HG03097 (cell line): ENCODE measurements around the gene METTL9.
"Not testable (repeated sequence)": the region's sequence is repeated elsewhere in the genome, so short reads cannot be mapped to it uniquely, and the experiment has no call there.

Source experiments
- ATAC-seq: cut with Tn5 transposase; IDR thresholded peaks from one replicate; pipeline ENCODE4 v1.9.1; 2021; ENCODE audit not compliant: unreplicated experiment, low FRiP score

Gene METTL9

DNA sequence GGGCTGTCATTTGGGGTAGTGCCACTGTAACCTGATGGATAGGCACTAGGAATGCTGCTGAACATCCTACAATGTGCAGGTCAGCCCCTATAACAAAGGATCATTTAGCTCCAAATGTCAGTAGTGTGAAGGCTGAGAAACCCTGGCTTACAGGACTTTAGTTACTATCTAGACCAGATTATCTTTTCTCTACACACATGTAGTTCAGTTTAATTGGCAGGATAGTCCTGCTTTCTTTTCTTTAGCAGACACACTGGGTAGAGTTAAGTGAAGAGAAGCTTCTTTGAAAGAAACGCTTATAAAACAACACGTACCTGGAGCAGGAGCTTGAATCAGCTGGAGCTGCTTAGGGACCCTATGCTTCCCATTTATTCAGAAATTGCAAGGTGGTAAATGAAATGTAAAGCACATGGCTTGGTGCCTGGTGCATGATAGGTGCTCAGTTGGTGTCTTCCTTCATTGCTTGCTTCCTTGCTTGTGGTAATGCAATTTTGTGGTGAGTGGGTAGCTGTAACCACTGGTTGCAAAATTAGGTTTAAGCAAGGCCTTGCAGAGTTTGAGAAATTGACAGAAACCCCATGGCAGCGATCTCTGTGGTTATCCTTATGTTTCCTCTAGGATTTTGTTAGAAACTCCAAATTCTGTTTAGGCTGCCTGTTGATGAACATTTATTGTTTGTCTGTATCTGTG lies 9.4 kb downstream of the METTL9 start:
- ATAC-seq, result no peak

- ATAC-seq, result no peak
Observed at GRCh38 chr16:21610006-21610544, 10.7 kb downstream of the METTL9 start.

DNA sequence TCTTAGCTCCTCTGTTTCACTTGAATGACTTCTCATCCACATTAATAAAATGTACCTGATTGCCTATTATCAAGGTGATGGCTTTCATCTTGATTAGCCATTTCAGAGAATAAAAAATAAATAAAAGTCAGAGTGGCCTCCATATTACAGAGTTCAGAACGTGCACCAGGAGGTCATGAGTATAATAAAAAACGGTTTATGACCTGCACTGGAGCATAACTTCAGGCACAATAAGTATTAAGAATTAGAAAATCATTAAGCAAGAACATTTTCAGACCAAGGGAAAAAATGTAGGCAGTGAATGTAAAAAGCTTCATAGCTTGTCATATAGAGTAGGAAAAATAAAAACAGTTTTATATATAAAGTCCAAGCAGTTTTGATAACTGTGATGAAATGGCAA lies 11.4 kb downstream of the METTL9 start:
- ATAC-seq, result no peak

DNA sequence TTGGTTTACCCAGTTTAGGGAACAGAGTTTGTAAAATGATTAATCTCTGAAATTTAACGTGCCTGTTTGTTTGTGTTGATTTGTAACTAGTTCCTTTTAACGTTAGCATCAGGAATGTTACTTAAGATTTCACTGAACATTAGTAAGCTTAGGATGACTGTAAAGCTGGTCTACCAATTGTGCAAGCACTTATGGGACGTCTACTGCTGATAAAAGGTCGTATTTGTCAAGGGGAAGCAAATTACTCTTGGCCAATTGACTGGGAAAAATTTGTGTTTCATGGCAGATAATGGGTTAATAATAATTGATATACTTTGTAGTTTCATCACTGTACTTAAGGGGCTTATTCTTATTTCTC lies 11.8 kb downstream of the METTL9 start:
- no peak for ATAC-seq

- ATAC-seq, result no peak
Observed at GRCh38 chr16:21611556-21612384, 12.4 kb downstream of the METTL9 start.

DNA sequence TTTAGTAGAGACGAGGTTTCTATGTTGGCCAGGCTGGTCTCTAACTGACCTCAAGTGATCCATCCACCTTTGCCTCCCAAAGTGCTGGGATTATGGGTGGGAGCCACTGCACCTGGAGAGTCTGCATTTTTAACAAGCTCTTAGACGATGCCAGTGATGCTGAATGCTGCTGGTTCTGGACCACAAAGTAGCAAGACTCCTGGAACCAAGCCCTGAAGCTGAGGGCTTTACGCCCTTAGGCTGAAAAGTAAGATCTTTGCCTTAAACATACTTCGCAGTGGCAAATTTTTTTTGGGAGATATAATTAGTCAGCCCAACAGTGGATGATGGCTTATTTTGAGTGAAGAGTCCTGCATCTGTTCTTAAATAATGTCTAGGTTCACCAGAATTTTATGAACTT lies 14.0 kb downstream of the METTL9 start:
- no peak for ATAC-seq

GRCh38 chr16:21613781-21614180 lies 14.4 kb downstream of the METTL9 start:
- no peak for ATAC-seq

GRCh38 chr16:21614896-21615295 lies 15.5 kb downstream of the METTL9 start:
- ATAC-seq, result no peak

- no peak for ATAC-seq
Observed at GRCh38 chr16:21617607-21618006, 18.2 kb downstream of the METTL9 start.

- ATAC-seq, result no peak
Observed at GRCh38 chr16:21618281-21618680, 18.9 kb downstream of the METTL9 start.

DNA sequence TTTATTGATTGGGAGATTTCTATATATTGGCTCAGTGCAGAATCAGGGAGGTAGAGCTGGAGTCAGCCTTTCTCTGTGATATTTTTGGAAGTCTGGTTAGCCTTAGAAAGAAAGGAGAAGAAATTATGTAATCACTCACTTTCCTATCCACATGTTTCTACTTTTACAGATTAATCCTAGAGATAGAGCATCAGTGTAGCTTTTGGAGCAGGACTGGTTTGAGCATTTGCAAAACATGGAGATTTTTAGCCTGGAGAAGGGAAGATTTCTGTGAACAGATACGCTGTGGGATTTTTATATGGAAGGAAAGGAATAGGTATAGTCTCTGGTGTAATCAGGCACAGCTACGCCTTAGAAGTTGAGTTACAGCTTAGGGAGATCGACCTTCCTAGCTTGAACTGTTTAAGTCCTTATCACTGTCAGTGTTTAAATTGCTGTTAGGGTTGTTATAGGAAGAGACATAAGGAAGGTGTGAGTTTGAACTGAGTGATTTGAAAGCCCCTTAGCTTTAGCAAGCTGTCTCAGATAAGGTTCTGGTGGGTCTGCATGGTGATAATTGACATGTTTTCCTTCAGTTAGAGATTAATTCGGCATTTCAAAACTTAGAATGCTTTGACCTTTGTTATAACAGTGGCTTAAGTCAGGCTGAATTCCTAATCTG lies 20.5 kb downstream of the METTL9 start:
- ATAC-seq, result no peak

DNA sequence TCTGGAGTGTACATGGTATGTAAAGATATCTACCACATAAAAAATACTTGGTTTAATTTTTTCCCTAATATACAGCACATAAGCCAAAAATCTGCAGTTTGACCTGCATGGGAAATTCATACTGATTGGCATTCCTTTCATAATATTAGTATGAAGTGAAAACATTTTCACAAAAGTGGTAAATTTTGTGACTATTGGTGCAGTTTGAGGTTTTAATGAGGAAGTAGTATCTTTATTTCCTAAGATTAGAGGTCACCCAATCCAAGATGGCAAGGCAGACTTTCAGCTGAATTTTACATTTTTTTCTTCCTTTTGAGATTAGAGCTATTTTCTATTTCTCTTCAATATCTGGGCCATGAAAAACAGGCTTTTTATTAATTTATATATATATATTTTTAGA lies 21.2 kb downstream of the METTL9 start:
- no peak for ATAC-seq

DNA sequence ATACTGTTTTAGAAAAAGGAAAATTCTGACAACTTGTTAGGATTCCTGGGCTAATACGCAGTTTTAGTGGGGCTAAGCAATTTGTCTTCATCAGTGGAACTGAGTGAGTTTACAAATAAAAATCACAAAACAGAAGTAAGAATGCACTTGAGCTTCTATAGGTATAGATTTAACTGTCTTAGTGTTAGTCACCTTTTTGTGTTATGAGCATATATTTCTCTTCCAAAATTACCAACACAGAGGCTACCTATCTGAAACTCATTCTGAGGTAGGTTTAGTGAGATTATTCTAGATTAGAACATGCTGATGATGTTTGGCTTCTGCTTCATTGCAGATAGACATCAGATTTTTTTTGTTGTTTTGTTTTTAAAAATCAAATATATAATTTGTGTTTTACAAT lies 23.2 kb downstream of the METTL9 start:
- ATAC-seq, result no peak

- ATAC-seq, result no peak
Observed at GRCh38 chr16:21625026-21625425, 25.6 kb downstream of the METTL9 start.

DNA sequence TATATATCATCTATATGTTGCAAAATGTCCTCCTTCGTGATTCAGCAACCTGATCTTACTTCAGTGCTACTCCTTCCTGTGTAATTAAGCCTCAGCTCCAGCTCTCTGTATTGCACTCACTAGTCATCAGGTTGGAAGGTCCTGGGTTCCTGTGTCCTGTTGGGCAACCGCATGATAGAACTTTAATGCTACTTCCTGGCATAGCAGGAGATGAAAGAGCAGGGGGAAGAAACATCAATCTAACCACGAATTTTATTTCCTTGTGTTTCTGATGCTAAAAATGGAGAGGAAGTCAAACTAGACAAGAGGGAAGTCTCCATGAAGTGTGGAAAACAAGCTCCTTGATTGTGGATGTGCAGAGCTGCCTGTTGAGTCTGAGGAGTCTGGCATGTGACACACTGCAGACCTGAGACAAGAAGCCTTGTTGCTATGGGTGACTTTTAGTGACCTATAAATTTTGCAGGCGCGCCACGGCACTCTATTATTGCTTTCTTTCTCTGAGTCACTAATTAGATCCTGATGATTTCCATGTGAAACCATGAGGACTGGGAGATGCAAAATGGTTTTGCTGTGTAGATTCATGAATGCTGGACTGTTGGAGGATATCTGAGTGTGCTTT lies 27.4 kb downstream of the METTL9 start:
- no peak for ATAC-seq

DNA sequence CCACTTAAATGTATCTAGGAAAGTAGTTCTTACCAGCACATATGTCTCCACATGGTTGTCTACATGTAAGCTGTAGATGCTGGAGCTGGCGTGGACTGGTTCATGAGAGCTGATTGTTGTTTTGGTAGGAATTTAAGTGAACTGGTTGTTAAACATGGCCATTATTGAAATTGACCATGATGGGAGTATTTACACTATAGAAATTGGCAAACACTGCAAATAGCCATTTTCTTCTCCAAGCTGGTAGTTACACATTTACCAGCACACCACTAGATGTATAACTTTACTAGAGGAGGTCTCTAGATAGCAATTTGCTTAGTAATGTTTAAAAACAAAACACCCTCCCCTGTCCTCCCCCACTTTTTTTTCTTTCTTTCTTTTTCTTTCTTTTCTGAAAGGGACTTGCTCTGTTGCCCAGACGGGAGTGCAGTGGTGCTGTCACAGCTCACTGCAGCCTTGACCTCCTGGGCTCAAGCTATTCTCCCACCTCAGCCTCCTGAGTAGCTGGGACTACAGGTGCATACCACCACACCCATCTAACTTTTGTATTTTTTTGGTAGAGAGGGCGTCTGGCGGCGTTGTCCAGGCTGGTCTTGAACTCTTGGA lies 28.8 kb downstream of the METTL9 start:
- no peak for ATAC-seq

GRCh38 chr16:21628772-21629171 lies 29.4 kb downstream of the METTL9 start:
- ATAC-seq, result no peak

GRCh38 chr16:21629616-21630539 lies 30.5 kb downstream of the METTL9 start:
- ATAC-seq, result not testable (repeated sequence)

DNA sequence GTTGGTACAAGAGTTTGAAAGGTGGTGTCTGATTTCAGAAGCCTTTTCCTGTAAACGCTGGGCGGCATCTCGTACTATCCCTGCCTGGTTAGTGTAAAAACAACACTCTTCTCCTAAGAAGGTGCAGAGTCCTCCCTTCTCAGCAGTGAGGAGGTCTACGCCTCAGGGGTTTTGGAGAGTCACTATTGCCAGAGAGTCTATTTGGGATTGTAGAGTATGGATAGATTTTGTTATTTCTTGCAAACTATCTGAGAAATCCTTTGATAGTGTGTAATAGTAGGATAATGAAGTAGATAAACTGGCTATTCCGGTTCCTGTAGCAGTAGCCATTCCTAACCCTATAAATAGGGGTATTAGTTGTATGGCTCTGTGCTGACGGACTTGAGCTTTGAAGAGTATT lies 31.5 kb downstream of the METTL9 start:
- not testable (repeated sequence) for ATAC-seq
